Measurements from ENCODE around the gene CCR3. TPM values are rescaled to one million over a fixed set of nuclear protein-coding genes. Genes with fewer than 3 reads are reported as not detected.

Gene CCR3
- total RNA-seq, 1 experiment from 2014 or later = not detected

DNA sequence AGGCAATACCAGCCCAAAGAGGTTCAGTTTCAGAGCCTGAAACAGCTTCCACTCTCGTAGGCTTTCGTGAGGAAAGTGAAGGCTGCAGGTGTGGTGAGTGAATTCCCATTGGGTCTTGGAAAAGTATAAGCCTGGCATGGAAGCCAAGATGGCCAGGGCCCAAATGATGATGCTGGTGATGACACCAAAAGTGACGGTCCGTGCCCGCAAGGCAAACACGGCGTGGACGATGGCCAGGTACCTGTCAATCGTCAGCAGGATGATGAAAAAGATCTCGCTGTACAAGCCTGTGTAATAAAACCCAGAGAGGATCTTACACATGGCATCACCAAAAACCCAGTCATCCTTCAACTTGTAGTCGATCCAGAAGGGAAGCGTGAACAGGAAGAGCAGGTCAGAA, 38.6 kb upstream of the CCR3 start:
- Histone ChIP-seq H3K36me3 (ENCODE audit: control insufficient read depth, insufficient read depth, low read length) (no peaks in the 10 kb centered on the region), H3K4me1 (ENCODE audit: control insufficient read depth, insufficient read depth, low read length) (no peaks in the 10 kb centered on the region), H3K27ac (ENCODE audit: low read length) (no peak overlapping the region), H3K9me3 (ENCODE audit: control insufficient read depth, insufficient read depth, low read depth, low read length) (no peaks in the 10 kb centered on the region), H3K4me3 (ENCODE audit: low read depth in 2 of 2, low read length in 2 of 2) (no peak overlapping the region), H3K27me3 (ENCODE audit: control insufficient read depth, insufficient read depth, low read length) (no peaks in the 10 kb centered on the region)
- CTCF ChIA-PET = no interaction called here
- in situ Hi-C loops (cut with HindIII; ENCODE audit: low pct_unique_long_range_greater_than_20kb, low sequenced_read_pairs) (no loop called here), intact Hi-C loops (cut with micrococcal nuclease; ENCODE audit: unreplicated experiment) (no loop called here)
- ATAC-seq (no peak), DNase-seq (ENCODE audit: low read depth, low spot score) (no peak)
- no TSS peak for BruUV-seq (replicated peaks)
- POLR2A ChIA-PET = no interaction called here
- no peak for TF ChIP-seq TCF7L2 (IDR thresholded peaks at IDR 0.05; ENCODE audit: low read depth, low read length)
- no peak for TF ChIP-seq POLR2AphosphoS5 (IDR thresholded peaks at IDR 0.05; ENCODE audit: low read depth, low read length)
- TF ChIP-seq, protein P1, sequence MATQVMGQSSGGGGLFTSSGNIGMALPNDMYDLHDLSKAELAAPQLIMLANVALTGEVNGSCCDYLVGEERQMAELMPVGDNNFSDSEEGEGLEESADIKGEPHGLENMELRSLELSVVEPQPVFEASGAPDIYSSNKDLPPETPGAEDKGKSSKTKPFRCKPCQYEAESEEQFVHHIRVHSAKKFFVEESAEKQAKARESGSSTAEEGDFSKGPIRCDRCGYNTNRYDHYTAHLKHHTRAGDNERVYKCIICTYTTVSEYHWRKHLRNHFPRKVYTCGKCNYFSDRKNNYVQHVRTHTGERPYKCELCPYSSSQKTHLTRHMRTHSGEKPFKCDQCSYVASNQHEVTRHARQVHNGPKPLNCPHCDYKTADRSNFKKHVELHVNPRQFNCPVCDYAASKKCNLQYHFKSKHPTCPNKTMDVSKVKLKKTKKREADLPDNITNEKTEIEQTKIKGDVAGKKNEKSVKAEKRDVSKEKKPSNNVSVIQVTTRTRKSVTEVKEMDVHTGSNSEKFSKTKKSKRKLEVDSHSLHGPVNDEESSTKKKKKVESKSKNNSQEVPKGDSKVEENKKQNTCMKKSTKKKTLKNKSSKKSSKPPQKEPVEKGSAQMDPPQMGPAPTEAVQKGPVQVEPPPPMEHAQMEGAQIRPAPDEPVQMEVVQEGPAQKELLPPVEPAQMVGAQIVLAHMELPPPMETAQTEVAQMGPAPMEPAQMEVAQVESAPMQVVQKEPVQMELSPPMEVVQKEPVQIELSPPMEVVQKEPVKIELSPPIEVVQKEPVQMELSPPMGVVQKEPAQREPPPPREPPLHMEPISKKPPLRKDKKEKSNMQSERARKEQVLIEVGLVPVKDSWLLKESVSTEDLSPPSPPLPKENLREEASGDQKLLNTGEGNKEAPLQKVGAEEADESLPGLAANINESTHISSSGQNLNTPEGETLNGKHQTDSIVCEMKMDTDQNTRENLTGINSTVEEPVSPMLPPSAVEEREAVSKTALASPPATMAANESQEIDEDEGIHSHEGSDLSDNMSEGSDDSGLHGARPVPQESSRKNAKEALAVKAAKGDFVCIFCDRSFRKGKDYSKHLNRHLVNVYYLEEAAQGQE (IDR thresholded peaks at IDR 0.05; ENCODE audit: insufficient read depth in 1 of 2, low read depth in 2 of 2, low read length in 1 of 2) = no peak
- TF ChIP-seq CTCF (IDR thresholded peaks at IDR 0.05) = no peak
- TF ChIP-seq SIN3A (IDR thresholded peaks at IDR 0.05; ENCODE audit: borderline replicate concordance, insufficient read depth, low read depth, low read length) = no peak

GRCh38 chr3:46205286-46205960, 36.8 kb upstream of the CCR3 start:
- TF ChIP-seq POLR2AphosphoS5 (IDR thresholded peaks at IDR 0.05; ENCODE audit: low read depth, low read length) (no peak), CTCF (IDR thresholded peaks at IDR 0.05) (no peak), SIN3A (IDR thresholded peaks at IDR 0.05; ENCODE audit: borderline replicate concordance, insufficient read depth, low read depth, low read length) (no peak), TCF7L2 (IDR thresholded peaks at IDR 0.05; ENCODE audit: low read depth, low read length) (no peak)
- TF ChIP-seq, protein P1 (IDR thresholded peaks at IDR 0.05; ENCODE audit: insufficient read depth in 1 of 2, low read depth in 2 of 2, low read length in 1 of 2) = no peak
- no peaks in the 10 kb centered on the region for H3K9me3 ChIP-seq (ENCODE audit: control insufficient read depth, insufficient read depth, low read depth, low read length)
- in situ Hi-C loops (cut with HindIII; ENCODE audit: low pct_unique_long_range_greater_than_20kb, low sequenced_read_pairs) = no loop called here
- H3K36me3 ChIP-seq (ENCODE audit: control insufficient read depth, insufficient read depth, low read length) = no peaks in the 10 kb centered on the region
- intact Hi-C loops (cut with micrococcal nuclease; ENCODE audit: unreplicated experiment) = no loop called here
- CTCF ChIA-PET = no interaction called here
- POLR2A ChIA-PET = no interaction called here
- DNase-seq (ENCODE audit: low read depth, low spot score) = no peak
- BruUV-seq (replicated peaks) = no TSS peak
- ATAC-seq = no peak
- no peak overlapping the region for H3K27ac ChIP-seq (ENCODE audit: low read length)
- no peak overlapping the region for H3K4me3 ChIP-seq (ENCODE audit: low read depth in 2 of 2, low read length in 2 of 2)
- H3K4me1 ChIP-seq (ENCODE audit: control insufficient read depth, insufficient read depth, low read length) = no peaks in the 10 kb centered on the region
- H3K27me3 ChIP-seq (ENCODE audit: control insufficient read depth, insufficient read depth, low read length) = no peaks in the 10 kb centered on the region

Measured in Panc1 (cell line).